ENCODE results near the gene GLI3. TPM values are rescaled to one million over a fixed set of nuclear protein-coding genes. Genes with fewer than 3 reads are reported as not detected.

The GLI3 gene
- total and polyA plus RNA-seq, 10 of the 15 experiments (the other 5 are each of a cell fraction or from before 2014, with no cell fraction given), result 0.01 TPM; not detected in 8

GRCh38 chr7:41976411-41976810, 260.6 kb downstream of the GLI3 start:
- H3K4me2 ChIP-seq (ENCODE audit: control insufficient read depth, insufficient read depth), result no peak overlapping the region
- DNase-seq (ENCODE audit: low read depth, low spot score) (no peak), ATAC-seq (no peak), FAIRE-seq (no peak)
- ChIA-PET SMC1A (ENCODE audit: uncharacterized antibody, unreplicated experiment) (interaction anchor here (0.9 to 2.8 kb wide), 6 partner anchors 13 to 902 kb away, joined by 3 to 20 read pairs (median 9); no protein-coding TSS in a partner anchor), POLR2A (no interaction called here), CTCF (interaction anchor here (0.6 to 6.6 kb wide), 16 partner anchors 9 to 1477 kb away, joined by 3 to 89 read pairs (median 4); no protein-coding TSS in a partner anchor), RAD21 (ENCODE audit: unreplicated experiment) (interaction anchor here (1.0 to 3.6 kb wide), 3 partner anchors 33 to 867 kb away, joined by 3 to 12 read pairs (median 4); no protein-coding TSS in a partner anchor)
- no peaks in the 10 kb centered on the region for H3K36me3 ChIP-seq (ENCODE audit: control insufficient read depth in 2 of 2, insufficient read depth in 2 of 2, low read length in 1 of 2)
- H3K9me3 ChIP-seq (replicated peaks; ENCODE audit: control insufficient read depth, insufficient read depth, low read length), result no peaks in the 10 kb centered on the region
- no TSS peak for BruUV-seq (replicated peaks)
- H3K9ac ChIP-seq (ENCODE audit: control insufficient read depth, insufficient read depth, low read length), result no peak overlapping the region
- H3K4me3 ChIP-seq, result no peak overlapping the region
- WGBS (ENCODE audit: insufficient coverage, insufficient replicate concordance, low lambda C conversion rate, missing lambda C conversion rate), result 0% methylated on average over 2 of the region's 2 CpGs
- TF ChIP-seq KAT2A (conservative IDR thresholded peaks at IDR 0.05; ENCODE audit: control insufficient read depth, low read depth, low read length) (no peak), YY1 (IDR thresholded peaks at IDR 0.05; ENCODE audit: low read depth, low read length) (no peak), PML (IDR thresholded peaks at IDR 0.05; ENCODE audit: low read length) (no peak), ZZZ3 (IDR thresholded peaks at IDR 0.05; ENCODE audit: control insufficient read depth, insufficient read length, low read depth) (no peak), HDAC6 (IDR thresholded peaks at IDR 0.05; ENCODE audit: unreplicated experiment) (no peak), NRF1 (conservative IDR thresholded peaks at IDR 0.05; ENCODE audit: low read depth, low read length) (no peak), CHD4 (IDR thresholded peaks at IDR 0.05) (no peak), ZBTB11 (CRISPR knock-in tag; IDR thresholded peaks at IDR 0.05) (no peak), PAX8 (IDR thresholded peaks at IDR 0.05) (no peak), EGR1 (IDR thresholded peaks at IDR 0.05; ENCODE audit: borderline replicate concordance in 1 of 2, low read depth in 2 of 2, low read length in 2 of 2) (no peak), RUNX3 (IDR thresholded peaks at IDR 0.05; ENCODE audit: low read length) (no peak)
- TF ChIP-seq, protein P1, sequence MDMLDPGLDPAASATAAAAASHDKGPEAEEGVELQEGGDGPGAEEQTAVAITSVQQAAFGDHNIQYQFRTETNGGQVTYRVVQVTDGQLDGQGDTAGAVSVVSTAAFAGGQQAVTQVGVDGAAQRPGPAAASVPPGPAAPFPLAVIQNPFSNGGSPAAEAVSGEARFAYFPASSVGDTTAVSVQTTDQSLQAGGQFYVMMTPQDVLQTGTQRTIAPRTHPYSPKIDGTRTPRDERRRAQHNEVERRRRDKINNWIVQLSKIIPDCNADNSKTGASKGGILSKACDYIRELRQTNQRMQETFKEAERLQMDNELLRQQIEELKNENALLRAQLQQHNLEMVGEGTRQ (IDR thresholded peaks at IDR 0.05; ENCODE audit: borderline replicate concordance, low read depth, low read length), result no peak
- TF ChIP-seq, protein P2, sequence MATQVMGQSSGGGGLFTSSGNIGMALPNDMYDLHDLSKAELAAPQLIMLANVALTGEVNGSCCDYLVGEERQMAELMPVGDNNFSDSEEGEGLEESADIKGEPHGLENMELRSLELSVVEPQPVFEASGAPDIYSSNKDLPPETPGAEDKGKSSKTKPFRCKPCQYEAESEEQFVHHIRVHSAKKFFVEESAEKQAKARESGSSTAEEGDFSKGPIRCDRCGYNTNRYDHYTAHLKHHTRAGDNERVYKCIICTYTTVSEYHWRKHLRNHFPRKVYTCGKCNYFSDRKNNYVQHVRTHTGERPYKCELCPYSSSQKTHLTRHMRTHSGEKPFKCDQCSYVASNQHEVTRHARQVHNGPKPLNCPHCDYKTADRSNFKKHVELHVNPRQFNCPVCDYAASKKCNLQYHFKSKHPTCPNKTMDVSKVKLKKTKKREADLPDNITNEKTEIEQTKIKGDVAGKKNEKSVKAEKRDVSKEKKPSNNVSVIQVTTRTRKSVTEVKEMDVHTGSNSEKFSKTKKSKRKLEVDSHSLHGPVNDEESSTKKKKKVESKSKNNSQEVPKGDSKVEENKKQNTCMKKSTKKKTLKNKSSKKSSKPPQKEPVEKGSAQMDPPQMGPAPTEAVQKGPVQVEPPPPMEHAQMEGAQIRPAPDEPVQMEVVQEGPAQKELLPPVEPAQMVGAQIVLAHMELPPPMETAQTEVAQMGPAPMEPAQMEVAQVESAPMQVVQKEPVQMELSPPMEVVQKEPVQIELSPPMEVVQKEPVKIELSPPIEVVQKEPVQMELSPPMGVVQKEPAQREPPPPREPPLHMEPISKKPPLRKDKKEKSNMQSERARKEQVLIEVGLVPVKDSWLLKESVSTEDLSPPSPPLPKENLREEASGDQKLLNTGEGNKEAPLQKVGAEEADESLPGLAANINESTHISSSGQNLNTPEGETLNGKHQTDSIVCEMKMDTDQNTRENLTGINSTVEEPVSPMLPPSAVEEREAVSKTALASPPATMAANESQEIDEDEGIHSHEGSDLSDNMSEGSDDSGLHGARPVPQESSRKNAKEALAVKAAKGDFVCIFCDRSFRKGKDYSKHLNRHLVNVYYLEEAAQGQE (IDR thresholded peaks at IDR 0.05; ENCODE audit: low read depth, low read length), result no peak
- TF ChIP-seq, protein P3, sequence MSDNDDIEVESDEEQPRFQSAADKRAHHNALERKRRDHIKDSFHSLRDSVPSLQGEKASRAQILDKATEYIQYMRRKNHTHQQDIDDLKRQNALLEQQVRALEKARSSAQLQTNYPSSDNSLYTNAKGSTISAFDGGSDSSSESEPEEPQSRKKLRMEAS (IDR thresholded peaks at IDR 0.05; ENCODE audit: low read depth, low read length), result no peak
- H4K20me1 ChIP-seq (ENCODE audit: control insufficient read depth, insufficient read depth), result no peaks in the 10 kb centered on the region
- in situ Hi-C loops (cut with MboI), result loop anchor here (10.0 kb wide), 1 partner anchor 868 kb away; no protein-coding TSS in a partner anchor
- no peaks in the 10 kb centered on the region for H3K4me1 ChIP-seq (ENCODE audit: control insufficient read depth, insufficient read depth, low read length)
- no peak overlapping the region for H2AFZ ChIP-seq (ENCODE audit: control insufficient read depth, low read depth, low read length)
- H3K27ac ChIP-seq (ENCODE audit: control insufficient read depth, insufficient read depth), result no peak overlapping the region
- intact Hi-C loops (cut with micrococcal nuclease; ENCODE audit: unreplicated experiment), result loop anchor here (5.0 kb wide), 1 partner anchor 866 kb away; no protein-coding TSS in a partner anchor
- H3K27me3 ChIP-seq (replicated peaks in 1 of 2; ENCODE audit: control insufficient read depth in 2 of 2, insufficient read depth in 2 of 2, low read length in 1 of 2), result no peaks in the 10 kb centered on the region; a peak in 1 of 4 replicates
- no peaks in the 10 kb centered on the region for H3K79me2 ChIP-seq (ENCODE audit: control insufficient read depth, insufficient read depth, low read length)

Data from GM12878 (cell line).